Caco-2 (cell line): ENCODE data around the gene OMP. TPM values are rescaled to one million over a fixed set of nuclear protein-coding genes. Genes with fewer than 3 reads are reported as not detected.

Source experiments
- BruUV-seq: library from RNA; stranded (reverse); fragments of 400-500 nt; replicated peaks from 2 replicates; lab custom pipeline; 2021; lab: Mats Ljungman, UMichigan
- CTCF ChIA-PET: fragments of 300-600 bp; sonication (Branson Sonifier 250); formaldehyde crosslinking; loops from one replicate; lab custom pipeline; 2022; ENCODE audit warnings: antibody characterized with exemption; lab: Charles Lee
- POLR2A ChIA-PET: fragments of 300-600 bp; sonication (Branson Sonifier 250); formaldehyde crosslinking; loops from one replicate; lab custom pipeline; 2022; ENCODE audit warnings: antibody characterized with exemption; lab: Charles Lee
- DNase-seq, 2 experiments: peaks; one replicate each; pipeline versions ENCODE4 v3.0.0 to v3.0.0-alpha.2; 2020 to 2022
- H3K27me3 ChIP-seq: replicated peaks from 2 replicates; pipeline ENCODE4 v1.6.0; 2011; ENCODE audit warnings: low read length; ENCODE audit not compliant: control insufficient read depth, insufficient read depth
- H3K36me3 ChIP-seq: 2 replicates; pipeline ENCODE4 v1.5.1; 2011; ENCODE audit warnings: low read length; ENCODE audit not compliant: control insufficient read depth, insufficient read depth
- H3K4me1 ChIP-seq: fragments of 250-450 bp; sonication (Bioruptor Pico); 2 replicates; pipeline ENCODE4 v1.5.1; 2020; ENCODE audit warnings: mild to moderate bottlenecking
- H3K4me3 ChIP-seq: 2 replicates; pipeline ENCODE4 v1.5.1; 2011; ENCODE audit warnings: low read depth, mild to moderate bottlenecking, control low read depth, low read length
- H3K9me3 ChIP-seq: fragments of 250-450 bp; sonication (Bioruptor Pico); 2 replicates; pipeline ENCODE4 v1.5.1; 2020; ENCODE audit warnings: mild to moderate bottlenecking, moderate library complexity
- H3K27ac Mint-ChIP-seq: one replicate; pipeline ENCODE4 v1.8.0; 2022; ENCODE audit warnings: mixed read lengths; ENCODE audit not compliant: unreplicated experiment
- H3K27me3 Mint-ChIP-seq: one replicate; pipeline ENCODE4 v1.8.0; 2022; ENCODE audit warnings: mixed read lengths; ENCODE audit not compliant: insufficient read depth, unreplicated experiment
- H3K36me3 Mint-ChIP-seq: one replicate; pipeline ENCODE4 v1.8.0; 2022; ENCODE audit warnings: mild to moderate bottlenecking, mixed read lengths; ENCODE audit not compliant: insufficient read depth, unreplicated experiment
- H3K4me1 Mint-ChIP-seq: one replicate; pipeline ENCODE4 v1.8.0; 2022; ENCODE audit warnings: low read depth, mixed read lengths; ENCODE audit not compliant: unreplicated experiment
- H3K4me3 Mint-ChIP-seq: one replicate; pipeline ENCODE4 v1.8.0; 2022; ENCODE audit warnings: mild to moderate bottlenecking, moderate library complexity, mixed read lengths; ENCODE audit not compliant: unreplicated experiment
- H3K9me3 Mint-ChIP-seq: one replicate; pipeline ENCODE4 v1.8.0; 2022; ENCODE audit warnings: mixed read lengths; ENCODE audit not compliant: unreplicated experiment
- CTCF ChIP-seq, 2 experiments: fragments of 200-600 bp in 1 of 2; IDR thresholded peaks; 1 replicate in 1 of 2; 2 replicates in 1 of 2; pipeline versions ENCODE4 v1.5.1 to v1.8.0; 2011 to 2022; ENCODE audit warnings: antibody characterized with exemption in 1 of 2, control low read depth in 1 of 2, inconsistent platforms in 1 of 2, low read depth in 1 of 2, low read length in 1 of 2, mild to moderate bottlenecking in 1 of 2, moderate library complexity in 1 of 2; ENCODE audit not compliant: insufficient read depth in 1 of 2, severe bottlenecking in 1 of 2, unreplicated experiment in 1 of 2
- intact Hi-C: fragments of 100-400 bp; cut with micrococcal nuclease; formaldehyde crosslinking; loops from one replicate; pipeline ENCODE4 v1.10.0; 2022; ENCODE audit not compliant: unreplicated experiment
- total RNA-seq: library from RNA; stranded (reverse); gene quantifications from 2 replicates; pipeline ENCODE4 v1.2.3, GENCODE V29; 2022

Gene OMP
- total RNA-seq, 1 experiment from 2014 or later: 0.70 TPM

- Histone ChIP-seq H3K4me3 (no peak overlapping the region), H3K9me3 (no peaks in the 10 kb centered on the region), H3K4me1 (peaks cover 15% of the 10 kb centered on the region), H3K36me3 (no peaks in the 10 kb centered on the region), H3K27me3 (no peaks in the 10 kb centered on the region)
- POLR2A ChIA-PET: no interaction called here
- Mint-ChIP-seq H3K9me3 (no peaks in the 10 kb centered on the region), H3K27ac (no peak overlapping the region), H3K4me1 (peaks cover 20% of the 10 kb centered on the region), H3K27me3 (no peaks in the 10 kb centered on the region), H3K4me3 (no peak overlapping the region), H3K36me3 (no peaks in the 10 kb centered on the region)
- no peak for TF ChIP-seq CTCF (IDR thresholded peaks at IDR 0.05; ENCODE audit: insufficient read depth in 1 of 2, low read depth in 1 of 2, low read length in 1 of 2, severe bottlenecking in 1 of 2, unreplicated experiment in 1 of 2)
- no peak for DNase-seq
- intact Hi-C loops: no loop called here
- CTCF ChIA-PET: interaction anchor here (1.1 kb wide), 1 partner anchor 22 kb away, joined by 3 read pairs; no protein-coding TSS in a partner anchor
- no TSS peak for BruUV-seq
These were observed 48.2 kb downstream of the OMP start for GRCh38 chr11:77150836-77151235.

GRCh38 chr11:77151804-77152509 lies 49.3 kb downstream of the OMP start:
- TF ChIP-seq CTCF (IDR thresholded peaks at IDR 0.05; ENCODE audit: insufficient read depth in 1 of 2, low read depth in 1 of 2, low read length in 1 of 2, severe bottlenecking in 1 of 2, unreplicated experiment in 1 of 2): no peak
- Mint-ChIP-seq H3K27ac (no peak overlapping the region), H3K9me3 (no peaks in the 10 kb centered on the region), H3K36me3 (no peaks in the 10 kb centered on the region), H3K4me3 (no peak overlapping the region), H3K27me3 (no peaks in the 10 kb centered on the region), H3K4me1 (peaks cover 14% of the 10 kb centered on the region)
- Histone ChIP-seq H3K36me3 (no peaks in the 10 kb centered on the region), H3K27me3 (no peaks in the 10 kb centered on the region), H3K4me1 (peaks cover 11% of the 10 kb centered on the region; the same call in 1 of the 2 replicates), H3K9me3 (no peaks in the 10 kb centered on the region), H3K4me3 (no peak overlapping the region)
- no peak for DNase-seq
- ChIA-PET POLR2A (no interaction called here), CTCF (no interaction called here)
- BruUV-seq: no TSS peak
- intact Hi-C loops: no loop called here

- Histone ChIP-seq H3K36me3 (no peaks in the 10 kb centered on the region), H3K27me3 (no peaks in the 10 kb centered on the region), H3K4me3 (no peak overlapping the region), H3K9me3 (no peaks in the 10 kb centered on the region), H3K4me1 (peaks cover 11% of the 10 kb centered on the region; the same call in 1 of the 2 replicates)
- no peak for DNase-seq
- H3K4me1 Mint-ChIP-seq: peaks cover 14% of the 10 kb centered on the region
- intact Hi-C loops: no loop called here
- ChIA-PET CTCF (interaction anchor here (0.9 to 1.5 kb wide), 2 partner anchors 13 to 25 kb away, joined by 3 to 4 read pairs; partner anchors contain the start of gene MYO7A), POLR2A (no interaction called here)
- BruUV-seq: no TSS peak
- no peak overlapping the region for H3K4me3 Mint-ChIP-seq
- no peaks in the 10 kb centered on the region for H3K27me3 Mint-ChIP-seq
- TF ChIP-seq CTCF (IDR thresholded peaks at IDR 0.05; ENCODE audit: insufficient read depth in 1 of 2, low read depth in 1 of 2, low read length in 1 of 2, severe bottlenecking in 1 of 2, unreplicated experiment in 1 of 2): no peak
- no peaks in the 10 kb centered on the region for H3K9me3 Mint-ChIP-seq
- no peaks in the 10 kb centered on the region for H3K36me3 Mint-ChIP-seq
- no peak overlapping the region for H3K27ac Mint-ChIP-seq
These were observed 50.2 kb downstream of the OMP start for GRCh38 chr11:77152846-77153245.

Other genes with a start within 250 kb of the OMP start
- gene ACER3, start 241.9 kb upstream of the OMP start, total RNA-seq: 37.5 and 40.6 TPM in 2 replicates
- gene B3GNT6, start 68.4 kb upstream of the OMP start, total RNA-seq: not detected in 2 replicates
- gene CAPN5, start 35.9 kb upstream of the OMP start, total RNA-seq: 18.8 and 21.2 TPM in 2 replicates
- gene MYO7A, start 25.4 kb downstream of the OMP start, total RNA-seq: 8.9 and 10.2 TPM in 2 replicates
- not detected in 2 replicates for gene GDPD4, start 198.8 kb downstream of the OMP start, total RNA-seq